Measurements from ENCODE around the gene PLK5.

PLK5 gene

DNA sequence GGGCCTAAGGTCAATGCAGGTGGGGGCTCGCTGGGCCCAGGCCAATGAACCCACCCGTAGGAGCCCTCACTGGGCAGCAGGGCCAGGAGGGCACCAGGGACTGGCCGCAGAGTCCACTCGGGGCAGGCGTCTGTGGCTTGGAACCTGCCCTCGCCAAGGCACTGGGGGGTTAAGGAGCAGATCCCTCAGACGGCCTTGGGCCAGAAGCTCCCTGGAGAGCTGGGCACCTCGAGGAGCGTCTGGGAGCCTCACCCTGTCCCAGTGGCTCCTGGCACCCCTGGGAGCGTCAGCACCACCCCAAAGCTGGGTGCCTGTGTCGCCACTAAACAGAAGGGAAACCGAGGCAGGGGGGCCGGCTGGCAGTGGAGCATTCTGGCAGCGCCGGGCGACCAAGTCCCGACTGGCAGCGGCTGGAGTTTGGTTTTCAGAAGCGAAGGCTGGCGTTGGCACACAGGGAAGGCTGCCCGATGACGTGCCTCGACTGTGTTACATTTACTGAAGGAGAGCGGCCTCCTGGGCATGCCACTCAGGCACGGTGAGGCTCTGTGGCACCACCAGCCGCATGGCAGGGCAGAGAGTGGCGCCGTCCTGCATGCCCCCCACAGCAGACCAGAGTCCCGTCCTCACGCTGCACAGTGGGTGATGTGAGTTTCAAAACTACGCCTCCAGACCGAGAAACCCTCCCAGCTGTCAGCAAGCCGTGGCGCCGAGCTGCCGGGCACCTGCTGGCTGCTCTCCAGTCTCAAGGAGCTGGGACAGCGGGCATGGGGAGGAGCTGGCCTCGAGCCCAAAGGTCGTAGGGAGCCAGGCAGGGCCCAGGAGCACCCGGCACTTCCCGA, 53.4 kb downstream of the PLK5 start:
- Histone ChIP-seq H3K27me3 (ENCODE audit: control insufficient read depth in 5 of 5, insufficient read depth in 4 of 5, low read length in 5 of 5) (no peaks in the 10 kb centered on the region), H3K9me3 (ENCODE audit: control insufficient read depth in 5 of 5, low read length in 5 of 5) (no peaks in the 10 kb centered on the region), H3K4me3 (ENCODE audit: low read depth in 1 of 5, low read length in 5 of 5) (no peak overlapping the region), H3K4me1 (ENCODE audit: control insufficient read depth in 5 of 5, insufficient read depth in 5 of 5, low read length in 5 of 5) (no peaks in the 10 kb centered on the region), H3K36me3 (ENCODE audit: control insufficient read depth in 5 of 5, insufficient read depth in 5 of 5, low read length in 5 of 5) (peaks cover 0 to 60% (median 48%) of the 10 kb centered on the region in 5 donors), H3K9ac (ENCODE audit: low read length in 5 of 5) (no peak overlapping the region), H3K27ac (ENCODE audit: low read depth, low read length) (no peak overlapping the region)

DNA sequence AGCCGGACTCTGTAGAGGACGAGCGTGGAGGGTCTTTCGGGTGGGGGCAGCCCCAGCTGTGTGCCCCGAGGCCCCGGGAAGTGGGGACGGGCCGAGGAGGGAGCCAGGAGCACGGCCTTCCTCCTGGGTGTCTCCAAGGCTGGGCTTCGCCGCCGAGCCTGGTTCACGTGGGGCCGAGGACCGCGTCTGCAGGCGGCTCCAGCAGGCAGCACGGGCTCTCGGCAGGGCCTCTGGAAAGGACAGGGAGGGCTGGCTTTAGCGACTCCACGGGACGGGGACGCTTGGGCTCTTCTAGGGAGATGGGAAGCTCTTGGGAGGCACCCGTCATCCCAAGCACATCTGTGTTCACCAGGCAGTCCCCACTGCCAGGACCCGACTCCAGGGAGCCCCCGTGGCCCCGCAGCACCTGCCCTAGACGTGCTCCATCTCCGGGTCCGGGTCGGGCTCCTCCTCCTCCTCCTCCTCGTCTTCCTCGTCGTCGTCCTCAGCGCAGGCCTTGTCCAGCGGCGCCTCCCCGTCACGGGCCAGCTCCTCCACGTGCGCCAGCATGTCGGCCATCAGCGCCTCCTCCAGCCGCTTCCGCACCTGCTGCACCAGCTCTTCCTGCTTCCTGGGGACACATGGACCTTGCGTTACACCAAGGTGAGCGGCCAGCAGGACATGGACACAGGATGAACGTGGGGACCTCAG, 54.2 kb downstream of the PLK5 start:
- no peaks in the 10 kb centered on the region for H3K4me1 ChIP-seq (ENCODE audit: control insufficient read depth in 5 of 5, insufficient read depth in 5 of 5, low read length in 5 of 5)
- no peak overlapping the region for H3K9ac ChIP-seq (ENCODE audit: low read length in 5 of 5)
- no peaks in the 10 kb centered on the region for H3K27me3 ChIP-seq (ENCODE audit: control insufficient read depth in 5 of 5, insufficient read depth in 4 of 5, low read length in 5 of 5)
- H3K9me3 ChIP-seq (ENCODE audit: control insufficient read depth in 5 of 5, low read length in 5 of 5), result no peaks in the 10 kb centered on the region
- H3K36me3 ChIP-seq (ENCODE audit: control insufficient read depth in 5 of 5, insufficient read depth in 5 of 5, low read length in 5 of 5), result peaks cover 0 to 65% (median 53%) of the 10 kb centered on the region in 5 donors
- no peak overlapping the region for H3K4me3 ChIP-seq (ENCODE audit: low read depth in 1 of 5, low read length in 5 of 5)
- no peak overlapping the region for H3K27ac ChIP-seq (ENCODE audit: low read depth, low read length)

DNA sequence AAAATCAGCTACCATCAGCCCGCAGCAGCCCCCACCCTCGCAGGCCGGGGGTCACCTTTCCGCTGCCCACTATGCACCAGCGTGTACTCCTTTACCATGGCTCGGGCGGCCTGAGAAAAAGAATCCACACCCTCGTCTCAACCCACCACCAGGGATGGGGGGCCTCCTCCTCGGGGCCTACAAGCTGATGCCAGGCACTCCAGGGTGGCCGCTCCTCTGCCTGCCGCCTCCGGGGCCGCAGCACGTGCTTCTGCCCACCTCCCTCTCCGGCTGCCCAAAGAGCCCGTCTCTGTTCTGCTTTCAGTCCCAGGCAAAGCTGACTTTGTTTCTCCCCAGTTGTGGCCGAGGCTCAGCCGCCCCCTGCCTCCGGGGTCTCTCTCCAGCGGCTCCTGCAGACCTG, 55.3 kb downstream of the PLK5 start:
- H3K36me3 ChIP-seq (ENCODE audit: control insufficient read depth in 5 of 5, insufficient read depth in 5 of 5, low read length in 5 of 5), result peaks cover 0 to 73% (median 58%) of the 10 kb centered on the region in 5 donors
- H3K4me1 ChIP-seq (ENCODE audit: control insufficient read depth in 5 of 5, insufficient read depth in 5 of 5, low read length in 5 of 5), result no peaks in the 10 kb centered on the region
- no peak overlapping the region for H3K27ac ChIP-seq (ENCODE audit: low read depth, low read length)
- no peaks in the 10 kb centered on the region for H3K27me3 ChIP-seq (ENCODE audit: control insufficient read depth in 5 of 5, insufficient read depth in 4 of 5, low read length in 5 of 5)
- no peak overlapping the region for H3K4me3 ChIP-seq (ENCODE audit: low read depth in 1 of 5, low read length in 5 of 5)
- H3K9ac ChIP-seq (ENCODE audit: low read length in 5 of 5), result no peak overlapping the region
- no peaks in the 10 kb centered on the region for H3K9me3 ChIP-seq (ENCODE audit: control insufficient read depth in 5 of 5, low read length in 5 of 5)

DNA sequence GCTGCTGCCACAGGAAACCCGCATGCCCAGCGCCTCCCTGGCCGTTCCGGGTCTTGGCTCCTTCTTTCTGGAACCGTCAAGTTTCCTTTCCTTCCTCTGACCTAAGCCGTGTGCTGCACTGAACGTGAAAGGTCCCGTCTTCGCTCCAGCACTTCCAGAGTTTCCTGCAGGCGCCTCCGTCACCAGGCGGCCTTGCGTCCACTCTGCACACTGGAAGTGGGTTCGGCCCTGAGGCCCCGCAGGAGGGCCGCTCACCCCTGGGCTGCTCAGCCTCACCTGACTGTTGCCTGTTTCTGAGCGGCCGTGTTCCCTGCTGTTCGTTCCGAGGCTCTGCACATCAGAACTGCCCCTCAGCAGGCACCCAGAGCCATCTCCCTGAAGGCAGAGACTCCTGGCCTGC, 56.5 kb downstream of the PLK5 start:
- Histone ChIP-seq H3K36me3 (ENCODE audit: control insufficient read depth in 5 of 5, insufficient read depth in 5 of 5, low read length in 5 of 5) (peaks cover 0 to 80% (median 61%) of the 10 kb centered on the region in 5 donors), H3K27ac (ENCODE audit: low read depth, low read length) (no peak overlapping the region), H3K9ac (ENCODE audit: low read length in 5 of 5) (no peak overlapping the region), H3K4me1 (ENCODE audit: control insufficient read depth in 5 of 5, insufficient read depth in 5 of 5, low read length in 5 of 5) (no peaks in the 10 kb centered on the region), H3K27me3 (ENCODE audit: control insufficient read depth in 5 of 5, insufficient read depth in 4 of 5, low read length in 5 of 5) (no peaks in the 10 kb centered on the region), H3K4me3 (ENCODE audit: low read depth in 1 of 5, low read length in 5 of 5) (no peak overlapping the region), H3K9me3 (ENCODE audit: control insufficient read depth in 5 of 5, low read length in 5 of 5) (no peaks in the 10 kb centered on the region)

DNA sequence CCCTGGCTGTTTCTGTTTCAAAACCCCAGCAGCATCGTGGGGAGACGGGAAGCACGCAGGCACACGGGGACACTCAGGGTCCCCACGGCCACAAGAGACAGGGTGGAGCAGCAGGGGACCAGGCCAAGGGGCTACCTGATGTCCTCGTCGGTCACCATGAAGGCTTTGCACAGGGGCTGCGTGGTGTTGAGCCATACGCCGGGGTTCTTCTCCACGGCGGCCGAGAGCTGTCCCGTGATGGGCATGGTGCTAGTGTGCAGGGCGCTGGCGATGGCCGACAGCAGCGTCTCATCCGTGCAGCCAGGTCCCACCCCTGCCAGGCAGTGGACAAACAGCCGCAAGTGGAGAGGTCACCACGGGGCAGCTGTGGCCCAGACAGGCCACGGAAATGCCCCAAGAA, 57.1 kb downstream of the PLK5 start:
- H3K36me3 ChIP-seq (ENCODE audit: control insufficient read depth in 5 of 5, insufficient read depth in 5 of 5, low read length in 5 of 5), result peaks cover 0 to 79% (median 61%) of the 10 kb centered on the region in 5 donors
- H3K9me3 ChIP-seq (ENCODE audit: control insufficient read depth in 5 of 5, low read length in 5 of 5), result no peaks in the 10 kb centered on the region
- H3K4me3 ChIP-seq (ENCODE audit: low read depth in 1 of 5, low read length in 5 of 5), result no peak overlapping the region
- no peaks in the 10 kb centered on the region for H3K27me3 ChIP-seq (ENCODE audit: control insufficient read depth in 5 of 5, insufficient read depth in 4 of 5, low read length in 5 of 5)
- H3K4me1 ChIP-seq (ENCODE audit: control insufficient read depth in 5 of 5, insufficient read depth in 5 of 5, low read length in 5 of 5), result no peaks in the 10 kb centered on the region
- H3K9ac ChIP-seq (ENCODE audit: low read length in 5 of 5), result no peak overlapping the region
- H3K27ac ChIP-seq (ENCODE audit: low read depth, low read length), result no peak overlapping the region

DNA sequence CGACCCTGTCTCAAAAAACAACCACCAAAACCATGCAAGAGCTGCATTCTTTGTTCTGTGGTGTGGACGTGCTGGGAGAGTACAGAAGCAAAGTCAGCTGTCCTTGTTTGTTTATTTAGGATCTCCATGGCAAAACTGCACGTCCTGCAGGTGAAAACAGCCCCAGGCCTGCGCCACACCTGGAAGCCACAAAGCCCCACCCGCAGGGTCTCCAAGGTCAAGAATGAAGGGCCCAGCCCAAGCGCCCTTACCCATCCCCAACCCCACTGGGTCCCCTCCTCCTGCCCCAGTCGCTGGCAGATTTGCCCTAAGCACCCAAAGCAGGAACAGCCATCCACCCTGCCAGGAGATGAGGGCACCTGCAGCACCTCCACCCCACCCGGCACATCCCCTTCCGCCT, 58.3 kb downstream of the PLK5 start:
- Histone ChIP-seq H3K4me3 (ENCODE audit: low read depth in 1 of 5, low read length in 5 of 5) (no peak overlapping the region), H3K27me3 (ENCODE audit: control insufficient read depth in 5 of 5, insufficient read depth in 4 of 5, low read length in 5 of 5) (no peaks in the 10 kb centered on the region), H3K36me3 (ENCODE audit: control insufficient read depth in 5 of 5, insufficient read depth in 5 of 5, low read length in 5 of 5) (peaks cover 0 to 67% (median 54%) of the 10 kb centered on the region in 5 donors), H3K27ac (ENCODE audit: low read depth, low read length) (no peak overlapping the region), H3K9ac (ENCODE audit: low read length in 5 of 5) (no peak overlapping the region), H3K4me1 (ENCODE audit: control insufficient read depth in 5 of 5, insufficient read depth in 5 of 5, low read length in 5 of 5) (no peaks in the 10 kb centered on the region), H3K9me3 (ENCODE audit: control insufficient read depth in 5 of 5, low read length in 5 of 5) (no peaks in the 10 kb centered on the region)

DNA sequence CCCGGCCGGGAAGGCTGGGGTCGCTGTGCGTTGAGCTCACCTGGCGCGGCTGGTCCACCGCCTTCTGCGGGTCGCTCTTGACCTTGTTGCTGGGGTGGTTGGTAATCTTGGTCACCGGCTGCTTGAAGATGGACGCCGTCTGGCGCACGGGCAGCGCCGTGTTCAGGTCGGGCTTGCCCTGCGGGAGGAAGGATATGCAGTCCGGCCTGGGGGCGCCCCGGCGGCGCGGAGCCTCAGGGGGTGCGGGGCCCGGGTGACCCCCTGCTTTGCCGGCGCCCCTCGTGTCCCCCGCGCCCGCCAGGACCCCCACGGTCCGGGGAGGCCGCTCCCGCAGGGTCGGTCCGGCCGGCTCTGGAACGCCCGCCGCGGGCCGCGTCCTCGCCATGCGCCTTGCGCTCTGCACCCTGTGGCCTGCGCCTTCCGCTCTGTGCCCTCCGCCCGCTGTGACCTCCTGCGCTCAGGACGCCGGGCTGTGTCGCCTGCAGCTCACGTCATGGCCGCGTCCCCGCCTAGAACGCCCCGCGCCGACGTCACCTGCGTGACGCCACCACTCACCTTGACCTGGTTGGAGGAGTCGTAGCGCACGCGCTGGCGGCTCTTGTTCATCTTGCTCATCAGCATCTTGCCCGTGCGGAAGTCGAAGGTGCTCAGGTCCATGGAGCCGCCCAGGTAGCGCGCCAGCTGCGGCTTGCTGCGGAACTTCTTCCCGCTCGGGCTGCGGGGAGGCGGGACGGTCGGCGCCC, 60.8 kb downstream of the PLK5 start:
- Histone ChIP-seq H3K9ac (ENCODE audit: low read length in 5 of 5) (no peak overlapping the region), H3K27ac (ENCODE audit: low read depth, low read length) (no peak overlapping the region), H3K4me1 (ENCODE audit: control insufficient read depth in 5 of 5, insufficient read depth in 5 of 5, low read length in 5 of 5) (peaks cover 0 to 13% (median 3%) of the 10 kb centered on the region in 5 donors), H3K27me3 (ENCODE audit: control insufficient read depth in 5 of 5, insufficient read depth in 4 of 5, low read length in 5 of 5) (no peaks in the 10 kb centered on the region), H3K36me3 (ENCODE audit: control insufficient read depth in 5 of 5, insufficient read depth in 5 of 5, low read length in 5 of 5) (peaks cover 0 to 46% (median 38%) of the 10 kb centered on the region in 5 donors), H3K4me3 (ENCODE audit: low read depth in 1 of 5, low read length in 5 of 5) (no peak overlapping the region), H3K9me3 (ENCODE audit: control insufficient read depth in 5 of 5, low read length in 5 of 5) (no peaks in the 10 kb centered on the region)

DNA sequence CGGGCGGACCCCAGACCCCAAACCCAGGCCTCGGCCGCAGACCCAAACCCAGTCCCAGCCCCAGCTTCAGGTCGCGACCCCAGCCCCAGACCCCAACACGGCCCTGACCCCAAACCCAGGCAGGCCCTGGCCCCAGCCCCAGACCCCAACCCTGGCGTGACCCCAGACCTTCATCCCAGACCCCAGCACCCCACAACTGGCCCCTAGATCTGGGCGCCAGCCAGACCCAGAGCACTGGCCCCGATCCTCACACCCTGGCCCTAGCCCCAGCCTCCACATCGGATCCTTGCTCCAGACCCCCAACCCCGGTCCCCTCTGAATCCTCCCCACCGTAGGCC, 61.3 kb downstream of the PLK5 start:
- H3K27ac ChIP-seq (ENCODE audit: low read depth, low read length), result no peak overlapping the region
- H3K9me3 ChIP-seq (ENCODE audit: control insufficient read depth in 5 of 5, low read length in 5 of 5), result no peaks in the 10 kb centered on the region
- no peaks in the 10 kb centered on the region for H3K27me3 ChIP-seq (ENCODE audit: control insufficient read depth in 5 of 5, insufficient read depth in 4 of 5, low read length in 5 of 5)
- peaks cover 0 to 41% (median 33%) of the 10 kb centered on the region in 5 donors for H3K36me3 ChIP-seq (ENCODE audit: control insufficient read depth in 5 of 5, insufficient read depth in 5 of 5, low read length in 5 of 5)
- H3K4me3 ChIP-seq (ENCODE audit: low read depth in 1 of 5, low read length in 5 of 5), result no peak overlapping the region
- H3K9ac ChIP-seq (ENCODE audit: low read length in 5 of 5), result no peak overlapping the region
- peaks cover 0 to 18% (median 7%) of the 10 kb centered on the region in 5 donors for H3K4me1 ChIP-seq (ENCODE audit: control insufficient read depth in 5 of 5, insufficient read depth in 5 of 5, low read length in 5 of 5)
